ENCODE results near the gene NOXRED1. TPM values are rescaled to one million over a fixed set of nuclear protein-coding genes. Genes with fewer than 3 reads are reported as not detected.
"Not testable (repeated sequence)": the region's sequence is repeated elsewhere in the genome, so short reads cannot be mapped to it uniquely, and the experiment has no call there.

Gene NOXRED1
- total RNA-seq, 1 donor from 2014 or later, result 0.82 TPM

- H3K27ac Mint-ChIP-seq (ENCODE audit: unreplicated experiment); H3K79me2 ChIP-seq (ENCODE audit: insufficient read depth, low read length); FAIRE-seq; H3K4me3 Mint-ChIP-seq (ENCODE audit: unreplicated experiment); H3K27me3 Mint-ChIP-seq (ENCODE audit: low read depth, unreplicated experiment); H3K4me2 ChIP-seq (ENCODE audit: low read length); H3K4me1 ChIP-seq (ENCODE audit: insufficient read depth, low read length); H3K4me3 ChIP-seq (ENCODE audit: insufficient read depth, low read depth, low read length); H3K4me1 Mint-ChIP-seq (ENCODE audit: low read depth, unreplicated experiment); H3K36me3 ChIP-seq (ENCODE audit: insufficient read depth, low read length); H3K9ac ChIP-seq (ENCODE audit: low read length); H3K9me3 ChIP-seq (ENCODE audit: insufficient read depth, low read depth, low read length); H3K27ac ChIP-seq (ENCODE audit: low read depth, low read length); DNase-seq (ENCODE audit: low read depth); H4K20me1 ChIP-seq (ENCODE audit: insufficient read depth, low read length); H2AFZ ChIP-seq (ENCODE audit: low read depth, low read length); H3K27me3 ChIP-seq (ENCODE audit: insufficient read depth, low read length): not testable (repeated sequence)
- peaks cover 15% of the 10 kb centered on the region for H3K9me3 Mint-ChIP-seq (ENCODE audit: unreplicated experiment)
- H3K36me3 Mint-ChIP-seq (ENCODE audit: low read depth, unreplicated experiment), result peaks cover 12% of the 10 kb centered on the region
Observed at GRCh38 chr14:77415403-77416030, 7.8 kb downstream of the NOXRED1 start.

DNA sequence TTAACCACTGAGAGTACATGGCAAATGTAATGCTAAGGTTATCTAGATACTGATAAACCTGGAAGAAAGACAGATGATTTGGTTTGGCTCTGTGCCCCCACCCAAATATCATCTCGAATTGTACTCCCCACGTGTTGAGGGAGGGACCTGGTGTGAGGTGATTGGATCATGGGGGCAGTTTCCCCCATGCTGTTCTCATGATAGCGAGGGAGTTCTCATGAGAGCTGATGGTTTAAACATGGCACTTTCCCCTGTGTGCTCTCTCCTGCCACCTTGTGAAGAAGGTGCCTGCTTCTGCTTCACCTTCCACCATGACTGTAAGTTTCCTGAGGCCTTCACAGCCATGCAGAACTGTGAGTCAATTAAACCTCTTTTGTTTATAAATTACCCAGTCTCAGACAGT is 14.2 kb downstream of the NOXRED1 start:
- Histone ChIP-seq H2AFZ (ENCODE audit: low read depth, low read length) (no peak overlapping the region), H3K27ac (ENCODE audit: low read depth, low read length) (no peak overlapping the region), H3K9me3 (ENCODE audit: insufficient read depth, low read depth, low read length) (no peaks in the 10 kb centered on the region), H4K20me1 (ENCODE audit: insufficient read depth, low read length) (no peaks in the 10 kb centered on the region), H3K9ac (ENCODE audit: low read length) (no peak overlapping the region), H3K36me3 (ENCODE audit: insufficient read depth, low read length) (no peaks in the 10 kb centered on the region), H3K4me2 (ENCODE audit: low read length) (no peak overlapping the region), H3K27me3 (ENCODE audit: insufficient read depth, low read length) (no peaks in the 10 kb centered on the region), H3K4me3 (ENCODE audit: insufficient read depth, low read depth, low read length) (no peak overlapping the region), H3K79me2 (ENCODE audit: insufficient read depth, low read length) (no peaks in the 10 kb centered on the region), H3K4me1 (ENCODE audit: insufficient read depth, low read length) (no peaks in the 10 kb centered on the region)
- DNase-seq (ENCODE audit: low read depth) (no peak), FAIRE-seq (no peak)
- no peak for TF ChIP-seq EZH2 (IDR thresholded peaks at IDR 0.05; ENCODE audit: insufficient read depth, low read length)
- TF ChIP-seq CTCF (IDR thresholded peaks at IDR 0.05; ENCODE audit: insufficient read depth, low read depth, low read length), result no peak
- H3K9me3 Mint-ChIP-seq (ENCODE audit: unreplicated experiment), result no peaks in the 10 kb centered on the region
- H3K36me3 Mint-ChIP-seq (ENCODE audit: low read depth, unreplicated experiment), result no peaks in the 10 kb centered on the region
- peaks cover 7% of the 10 kb centered on the region for H3K4me1 Mint-ChIP-seq (ENCODE audit: low read depth, unreplicated experiment)
- H3K27ac Mint-ChIP-seq (ENCODE audit: unreplicated experiment), result no peak overlapping the region
- H3K27me3 Mint-ChIP-seq (ENCODE audit: low read depth, unreplicated experiment), result no peaks in the 10 kb centered on the region
- H3K4me3 Mint-ChIP-seq (ENCODE audit: unreplicated experiment), result no peak overlapping the region

DNA sequence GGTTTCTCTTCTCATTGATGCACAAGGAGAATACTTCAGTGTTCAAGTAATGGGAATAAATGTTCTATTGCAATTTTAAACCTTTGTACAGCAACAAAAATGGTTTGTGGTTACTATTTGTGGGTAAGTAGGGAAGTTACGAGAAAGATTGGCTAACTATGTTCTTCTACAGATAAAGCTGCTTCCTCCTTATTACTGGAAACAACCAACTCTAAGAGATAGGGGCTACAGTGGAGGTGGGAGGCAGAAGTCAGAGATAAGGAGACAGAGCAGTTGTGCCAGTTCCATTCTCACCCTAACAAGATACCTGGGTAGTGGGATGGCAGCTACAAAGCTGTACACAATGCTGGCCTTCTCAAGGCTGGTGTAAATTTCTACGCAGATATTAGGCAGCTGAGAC is 16.2 kb downstream of the NOXRED1 start:
- H3K79me2 ChIP-seq (ENCODE audit: insufficient read depth, low read length), result no peaks in the 10 kb centered on the region
- H3K9me3 ChIP-seq (ENCODE audit: insufficient read depth, low read depth, low read length), result no peaks in the 10 kb centered on the region
- no peaks in the 10 kb centered on the region for H3K4me1 ChIP-seq (ENCODE audit: insufficient read depth, low read length)
- DNase-seq (ENCODE audit: low read depth) (no peak), FAIRE-seq (no peak)
- H3K27ac Mint-ChIP-seq (ENCODE audit: unreplicated experiment), result no peak overlapping the region
- no peaks in the 10 kb centered on the region for H4K20me1 ChIP-seq (ENCODE audit: insufficient read depth, low read length)
- no peak overlapping the region for H2AFZ ChIP-seq (ENCODE audit: low read depth, low read length)
- H3K36me3 ChIP-seq (ENCODE audit: insufficient read depth, low read length), result no peaks in the 10 kb centered on the region
- H3K27ac ChIP-seq (ENCODE audit: low read depth, low read length), result no peak overlapping the region
- no peak overlapping the region for H3K4me3 ChIP-seq (ENCODE audit: insufficient read depth, low read depth, low read length)
- no peaks in the 10 kb centered on the region for H3K36me3 Mint-ChIP-seq (ENCODE audit: low read depth, unreplicated experiment)
- no peak overlapping the region for H3K9ac ChIP-seq (ENCODE audit: low read length)
- TF ChIP-seq EZH2 (IDR thresholded peaks at IDR 0.05; ENCODE audit: insufficient read depth, low read length), result no peak
- TF ChIP-seq CTCF (IDR thresholded peaks at IDR 0.05; ENCODE audit: insufficient read depth, low read depth, low read length), result no peak
- no peaks in the 10 kb centered on the region for H3K27me3 Mint-ChIP-seq (ENCODE audit: low read depth, unreplicated experiment)
- H3K4me1 Mint-ChIP-seq (ENCODE audit: low read depth, unreplicated experiment), result peaks cover 7% of the 10 kb centered on the region
- H3K9me3 Mint-ChIP-seq (ENCODE audit: unreplicated experiment), result no peaks in the 10 kb centered on the region
- peaks cover 2% of the 10 kb centered on the region for H3K27me3 ChIP-seq (ENCODE audit: insufficient read depth, low read length)
- no peak overlapping the region for H3K4me3 Mint-ChIP-seq (ENCODE audit: unreplicated experiment)
- no peak overlapping the region for H3K4me2 ChIP-seq (ENCODE audit: low read length)
